Lung (tissue), 12 donors: ENCODE measurements around the gene CD109. TPM values are rescaled to one million over a fixed set of nuclear protein-coding genes. Genes with fewer than 3 reads are reported as not detected.

Experiments
- ATAC-seq: fragments of 200-7000 bp; cut with Tn5 transposase; one replicate; pipeline ENCODE4 v1.9.1; 2020; ENCODE audit warnings: moderate number of reproducible peaks; ENCODE audit not compliant: insufficient read depth, low FRiP score
- DNase-seq, 3 donors: peaks; one replicate each; pipeline ENCODE4 v3.0.0-alpha.2; 2013 to 2017
- H3K27ac ChIP-seq, 2 donors: one replicate each; pipeline ENCODE4 v1.5.1; 2013; ENCODE audit warnings: mild to moderate bottlenecking in 2 of 2, moderate library complexity in 2 of 2, control low read depth in 1 of 2, inconsistent platforms in 1 of 2, low read depth in 1 of 2, low read length in 1 of 2
- H3K27me3 ChIP-seq, 3 donors: one replicate each; pipeline ENCODE4 v1.5.1; 2013; ENCODE audit warnings: low read length in 2 of 3; ENCODE audit not compliant: control insufficient read depth in 3 of 3, insufficient read depth in 3 of 3
- H3K36me3 ChIP-seq, 4 donors: one replicate each; pipeline ENCODE4 v1.5.1; 2013; ENCODE audit warnings: low read length in 4 of 4, mild to moderate bottlenecking in 1 of 4, moderate library complexity in 1 of 4; ENCODE audit not compliant: control insufficient read depth in 4 of 4, insufficient read depth in 4 of 4
- H3K4me1 ChIP-seq, 5 donors: one replicate each; pipeline ENCODE4 v1.5.1; 2013; ENCODE audit warnings: low read length in 5 of 5, mild to moderate bottlenecking in 2 of 5, moderate library complexity in 1 of 5; ENCODE audit not compliant: control insufficient read depth in 5 of 5, insufficient read depth in 5 of 5
- H3K4me3 ChIP-seq: one replicate; pipeline ENCODE4 v1.5.1; 2013; ENCODE audit warnings: mild to moderate bottlenecking, control low read depth, moderate library complexity
- H3K9ac ChIP-seq, 2 donors: one replicate each; pipeline ENCODE4 v1.5.1; 2013; ENCODE audit warnings: low read length in 2 of 2, control low read depth in 1 of 2; ENCODE audit not compliant: insufficient read depth in 1 of 2
- H3K9me3 ChIP-seq, 4 donors: one replicate each; pipeline ENCODE4 v1.5.1; 2013; ENCODE audit warnings: low read length in 3 of 4, mild to moderate bottlenecking in 1 of 4, moderate library complexity in 1 of 4; ENCODE audit not compliant: control insufficient read depth in 4 of 4, insufficient read depth in 3 of 4
- CTCF ChIP-seq: IDR thresholded peaks from 2 replicates; pipeline ENCODE4 v1.5.1; 2012; ENCODE audit warnings: mild to moderate bottlenecking; ENCODE audit errors: control extremely low read depth, extremely low read depth
- WGBS, 2 donors: extraction: QIAGEN DNeasy Blood & Tissue Kit; methylation state at CpG; one replicate each; pipeline ENCODE4 v1.1.7; 2013; 5-methylcytosine and 5-hydroxymethylcytosine counted together
- polyA plus RNA-seq, 2 donors: library from polyadenylated mRNA; stranded (reverse); fragments of 200-250 nt; gene quantifications; one replicate each; pipeline ENCODE4 v1.2.1, GENCODE V29; 2013
- total RNA-seq, 2 donors: library from RNA; depleted of rRNA in 1 of 2; stranded (reverse); fragments of >200 nt in 1 of 2; gene quantifications; one replicate each; pipeline ENCODE4 v1.2.1, GENCODE V29; 2014 to 2021
- donor health status: control.
- donor health status: control.
- donor health status: Bipolar disorder and iron deficiency.
- donor health status: healthy.
- donor health status: DM: yes; HTN: yes; CAD: no.

CD109 gene
- total and polyA plus RNA-seq, 4 donors = 2.1 to 48.5 (median 11.7) TPM

GRCh38 chr6:73797861-73798260, 101.9 kb downstream of the CD109 start:
- no peak overlapping the region for H3K4me3 ChIP-seq
- H3K4me1 ChIP-seq = peaks cover 0 to 6% (median 2%) of the 10 kb centered on the region in 5 donors
- no peaks in the 10 kb centered on the region for H3K27me3 ChIP-seq
- 93 to 94% methylated on average over 6 of the region's 6 CpGs for WGBS, 2 donors
- peaks cover 0 to 3% (median under 1%) of the 10 kb centered on the region in 4 donors for H3K36me3 ChIP-seq
- ATAC-seq = no peak
- TF ChIP-seq CTCF = no peak
- no peak overlapping the region for H3K9ac ChIP-seq
- DNase-seq = no peak
- H3K27ac ChIP-seq = no peak overlapping the region
- no peaks in the 10 kb centered on the region for H3K9me3 ChIP-seq

GRCh38 chr6:73798592-73798991, 102.6 kb downstream of the CD109 start:
- DNase-seq = peak in 1 of 3 donors; percentile 28
- no peak overlapping the region for H3K9ac ChIP-seq

GRCh38 chr6:73800997-73801396, 105.0 kb downstream of the CD109 start:
- H3K4me1 ChIP-seq = peaks cover 0 to 6% (median 2%) of the 10 kb centered on the region in 5 donors
- H3K27me3 ChIP-seq = no peaks in the 10 kb centered on the region
- no peak for ATAC-seq
- no peak overlapping the region for H3K27ac ChIP-seq
- no peaks in the 10 kb centered on the region for H3K36me3 ChIP-seq
- no peak overlapping the region for H3K4me3 ChIP-seq
- peak in 1 of 3 donors; percentile 57 for DNase-seq
- no peak for TF ChIP-seq CTCF
- H3K9me3 ChIP-seq = no peaks in the 10 kb centered on the region
- 79 to 81% methylated on average over 1 of the region's 1 CpG for WGBS, 2 donors
- H3K9ac ChIP-seq = no peak overlapping the region

More at GRCh38 chr6:73798592-73798991, 102.6 kb downstream of the CD109 start:
- Histone ChIP-seq H3K27me3 (no peaks in the 10 kb centered on the region), H3K4me3 (no peak overlapping the region), H3K27ac (no peak overlapping the region), H3K9me3 (no peaks in the 10 kb centered on the region), H3K36me3 (peaks cover 0 to 1% (median 0%) of the 10 kb centered on the region in 4 donors), H3K4me1 (peaks cover 0 to 6% (median 2%) of the 10 kb centered on the region in 5 donors)
- no peak for ATAC-seq
- WGBS, 2 donors = 54 to 61% methylated on average over 2 of the region's 2 CpGs
- TF ChIP-seq CTCF = no peak
